PFSK-1 (cell line): ENCODE results near the gene EIF1. TPM values are rescaled to one million over a fixed set of nuclear protein-coding genes. Genes with fewer than 3 reads are reported as not detected.

Experiments
- FOXP2 ChIP-seq: optimal IDR thresholded peaks from 2 replicates; pipeline ENCODE3; 2011; ENCODE audit warnings: borderline replicate concordance, control low read depth, inconsistent platforms; ENCODE audit not compliant: insufficient read depth; ENCODE audit errors: extremely low read length, extremely low read depth
- POLR2AphosphoS5 ChIP-seq: IDR thresholded peaks from 2 replicates; pipeline ENCODE4 v1.6.1; 2012; ENCODE audit warnings: low read depth, mild to moderate bottlenecking, control low read depth, low read length, moderate library complexity
- REST ChIP-seq, 2 experiments: IDR thresholded peaks; 2 replicates each; pipeline versions ENCODE4 v1.6.1 to v1.8.0; 2011 to 2012; ENCODE audit warnings: low read depth in 2 of 2, low read length in 2 of 2, control low read depth in 1 of 2, inconsistent platforms in 1 of 2, mild to moderate bottlenecking in 1 of 2, moderate library complexity in 1 of 2; ENCODE audit not compliant: insufficient read depth in 1 of 2
- SIN3A ChIP-seq: IDR thresholded peaks from 2 replicates; pipeline ENCODE4 v1.6.1; 2012; ENCODE audit warnings: mild to moderate bottlenecking, low read length, moderate library complexity, borderline replicate concordance; ENCODE audit not compliant: insufficient read depth
- TAF1 ChIP-seq: IDR thresholded peaks from 2 replicates; pipeline ENCODE4 v1.6.1; 2012; ENCODE audit warnings: low read length, control low read depth, borderline replicate concordance; ENCODE audit not compliant: insufficient read depth
- polyA plus RNA-seq: library from polyadenylated mRNA; unstranded; fragments of >200 nt; gene quantifications from one replicate; pipeline ENCODE4 v1.2.1, GENCODE V29; 2012; ENCODE audit warnings: low read depth, missing spikeins; ENCODE audit not compliant: insufficient read length

EIF1 gene
- 2,470 TPM for polyA plus RNA-seq

GRCh38 chr17:41688641-41689496, at the start of gene EIF1:
Gene EIF1, plus strand, starts transcription at chr17:41688885. Its CDS starts 154 bp downstream, at chr17:41689039.
- TF ChIP-seq POLR2AphosphoS5 (peak; percentile 99), FOXP2 (peak; percentile 99), SIN3A (peak; percentile 68; the same call in 1 of the 2 replicates), TAF1 (peak; percentile 91), REST (IDR thresholded peaks at IDR 0.05; ENCODE audit: insufficient read depth in 1 of 2, low read depth in 2 of 2, low read length in 2 of 2) (0 out of 4 replicates have a peak, but pooled peaks have one; percentile 42 to 49)

- TF ChIP-seq FOXP2 (no peak), REST (IDR thresholded peaks at IDR 0.05; ENCODE audit: insufficient read depth in 1 of 2, low read depth in 2 of 2, low read length in 2 of 2) (no peak), POLR2AphosphoS5 (no peak), SIN3A (no peak), TAF1 (no peak)
Measured at GRCh38 chr17:41638941-41639340, 49.7 kb upstream of the EIF1 start.

- no peak for TF ChIP-seq SIN3A
- no peak for TF ChIP-seq FOXP2
- no peak for TF ChIP-seq TAF1
- no peak for TF ChIP-seq REST (IDR thresholded peaks at IDR 0.05; ENCODE audit: insufficient read depth in 1 of 2, low read depth in 2 of 2, low read length in 2 of 2)
- no peak for TF ChIP-seq POLR2AphosphoS5
Measured at GRCh38 chr17:41639492-41640473, 48.9 kb upstream of the EIF1 start.

- TF ChIP-seq POLR2AphosphoS5 (no peak), SIN3A (no peak), TAF1 (no peak), REST (IDR thresholded peaks at IDR 0.05; ENCODE audit: insufficient read depth in 1 of 2, low read depth in 2 of 2, low read length in 2 of 2) (no peak), FOXP2 (no peak)
Measured at GRCh38 chr17:41642252-41643156, 46.2 kb upstream of the EIF1 start.
